Stromal cell of bone marrow (primary cell): ENCODE data around the gene LSG1.

Source experiments
- DNase-seq: peaks from one replicate; pipeline ENCODE4 v3.0.0-alpha.2; 2012; ENCODE audit warnings: low read depth

The LSG1 gene

DNA sequence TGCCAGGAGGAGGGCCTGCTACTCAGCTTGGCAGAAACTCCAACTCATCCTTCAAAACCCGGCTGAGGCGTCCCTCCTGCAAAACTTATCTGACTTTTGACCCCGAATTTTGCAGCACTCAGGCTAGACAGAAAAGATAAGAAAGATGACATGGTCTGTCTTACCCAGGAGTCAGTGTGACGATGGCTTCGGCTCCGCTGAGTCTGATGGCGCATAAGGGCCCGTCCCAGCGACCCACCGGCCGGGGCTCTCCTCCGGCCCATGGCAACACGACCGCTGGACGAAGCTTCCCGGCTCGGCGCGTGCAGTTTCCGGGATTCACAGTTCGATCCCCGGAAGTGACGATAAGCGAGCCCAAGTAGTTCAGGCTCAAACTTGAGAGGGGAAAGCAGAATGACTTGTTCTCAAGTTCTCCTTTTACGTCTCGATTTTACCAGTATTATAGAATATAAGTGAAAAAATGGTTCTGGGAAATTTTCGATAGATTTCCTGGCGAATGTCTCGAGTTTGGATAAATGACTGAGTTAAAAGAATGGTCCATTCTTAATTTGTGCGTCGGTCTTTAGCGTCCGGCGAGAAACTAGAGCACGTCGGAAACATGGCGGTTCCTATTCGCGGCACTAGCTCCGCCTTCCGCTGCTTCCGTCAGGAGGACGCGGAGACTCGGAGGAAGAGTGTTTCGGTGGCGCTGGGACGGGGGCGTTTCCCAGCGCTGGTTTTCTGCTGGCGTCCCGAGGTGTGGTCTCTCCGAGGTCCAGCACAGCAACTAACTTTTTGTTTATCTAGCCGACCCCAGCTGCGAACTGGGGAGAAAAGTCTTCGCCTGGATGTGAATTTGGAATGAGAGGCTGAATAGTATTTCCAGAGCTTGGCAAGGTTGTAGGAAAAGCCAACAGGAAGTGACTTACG, at the start of gene LSG1:
Gene LSG1 (minus strand): TSS at position 292 of the 909 bp plus-strand sequence. CDS start 29 bp downstream, at position 263.
- peak; percentile 91 for DNase-seq

- DNase-seq, result no peak
Observed at GRCh38 chr3:194720048-194720447, 48.1 kb upstream of the LSG1 start.

DNA sequence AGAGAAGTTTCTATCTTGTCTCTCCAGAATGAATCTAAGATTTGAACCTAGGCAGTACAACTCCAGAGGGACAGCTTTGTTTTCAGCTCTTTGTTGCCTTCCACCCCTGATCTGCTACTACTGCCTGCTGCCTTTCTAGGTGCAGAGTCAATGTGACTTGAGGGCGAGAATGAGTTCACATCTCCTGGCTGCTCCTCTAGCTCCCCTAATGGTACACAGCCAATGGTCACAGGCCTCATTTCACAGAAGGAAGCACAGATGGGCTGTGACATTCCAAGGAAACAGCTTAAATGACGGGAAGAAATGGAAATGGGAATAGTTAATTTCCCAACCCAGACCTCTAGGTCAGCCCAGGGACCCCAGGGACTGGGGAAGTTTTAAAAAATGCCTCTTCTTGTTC, 46.1 kb upstream of the LSG1 start:
- no peak for DNase-seq

GRCh38 chr3:194715022-194715800, 43.2 kb upstream of the LSG1 start:
- DNase-seq, result no peak

GRCh38 chr3:194714564-194714963, 42.6 kb upstream of the LSG1 start:
- no peak for DNase-seq

DNA sequence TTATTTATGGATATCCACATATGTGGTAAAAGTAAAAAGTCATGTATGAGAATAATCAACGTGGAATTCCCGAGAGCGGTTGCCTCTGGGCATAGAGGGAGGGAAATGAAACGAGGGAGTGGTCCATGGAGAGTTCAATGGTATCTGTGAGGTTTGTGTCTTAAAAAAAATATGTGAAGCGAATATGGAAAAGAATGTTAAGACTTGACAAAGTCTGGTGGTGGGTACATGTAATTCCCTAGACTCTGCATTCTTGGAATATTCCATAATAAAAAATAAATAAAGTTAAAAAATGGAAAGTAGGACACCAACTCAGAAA, 42.1 kb upstream of the LSG1 start:
- no peak for DNase-seq

DNA sequence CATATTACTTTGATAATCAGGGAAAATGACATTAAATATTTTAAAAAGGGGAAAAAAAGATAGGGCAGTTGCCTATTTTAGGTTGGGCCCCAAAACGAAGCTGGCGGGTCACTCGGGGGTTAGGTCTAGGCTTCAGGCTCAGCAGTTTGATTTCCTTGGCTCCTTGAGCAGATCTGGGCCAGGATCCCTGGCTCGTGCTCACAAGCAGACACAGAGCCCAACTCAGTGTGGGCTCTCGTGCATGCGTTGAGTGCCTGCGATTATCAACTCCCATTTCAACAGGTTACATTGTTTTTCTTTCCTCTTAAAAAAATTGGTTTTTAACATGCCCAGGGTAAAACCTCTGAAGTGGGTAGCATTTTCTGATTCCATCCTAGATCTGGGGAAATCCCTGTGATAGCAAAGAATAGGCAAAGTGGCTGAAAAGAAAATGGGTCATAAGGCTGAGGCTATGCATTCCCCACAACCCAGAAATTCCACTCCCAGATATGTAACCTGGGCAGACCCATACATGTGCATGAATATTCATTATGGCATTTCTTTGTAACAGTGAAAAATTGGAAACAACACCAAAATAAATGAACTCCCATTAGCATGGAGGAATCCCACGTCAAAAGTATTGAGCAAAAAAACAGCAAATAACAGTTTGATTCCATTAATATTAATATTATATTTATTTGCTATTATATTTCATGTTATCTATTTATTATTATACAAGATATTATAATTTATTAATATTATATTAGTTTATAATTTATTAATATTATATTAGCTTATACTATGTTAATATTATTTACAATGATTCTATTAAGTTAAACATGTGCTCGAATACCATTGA, 41.5 kb upstream of the LSG1 start:
- DNase-seq, result no peak

DNA sequence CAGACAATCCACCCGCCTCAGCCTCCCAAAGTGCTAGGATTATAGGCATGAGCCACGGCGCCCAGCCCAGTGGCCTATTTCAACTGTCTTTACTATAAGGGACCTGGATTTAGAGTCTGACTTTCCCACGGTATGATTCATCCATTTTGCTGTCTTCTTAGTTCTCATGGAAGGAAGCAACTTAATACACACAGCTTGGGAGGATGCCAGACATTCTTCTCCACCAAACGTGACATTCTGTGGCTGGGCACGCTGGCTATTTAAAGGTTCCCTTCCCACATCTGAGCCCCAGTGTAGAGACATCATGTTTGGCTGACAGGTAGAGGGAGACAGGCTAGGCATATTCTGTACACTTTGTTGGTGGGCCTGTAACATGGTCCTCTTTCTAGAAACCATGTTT, 39.9 kb upstream of the LSG1 start:
- peak; percentile 57 for DNase-seq

GRCh38 chr3:194711286-194711685, 39.3 kb upstream of the LSG1 start:
- no peak for DNase-seq

DNA sequence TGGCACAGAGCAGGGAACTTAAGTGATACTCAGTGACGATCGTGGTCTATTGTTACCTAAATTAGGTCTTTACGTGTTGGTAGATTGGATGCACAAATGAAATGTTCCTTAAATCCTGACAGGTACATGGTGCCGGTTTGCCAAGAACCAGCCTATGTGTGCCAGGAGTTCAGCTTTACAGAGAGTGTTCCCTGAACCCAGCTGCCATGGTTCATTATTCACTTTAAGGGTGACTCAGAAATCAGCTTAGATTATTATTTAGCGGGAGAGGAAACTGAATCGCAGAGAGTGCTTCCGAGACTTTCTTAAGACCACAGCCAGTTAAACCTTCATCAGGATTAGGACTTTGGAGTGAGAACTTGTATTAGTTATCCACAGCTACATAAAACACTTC, 35.2 kb upstream of the LSG1 start:
- no peak for DNase-seq

DNA sequence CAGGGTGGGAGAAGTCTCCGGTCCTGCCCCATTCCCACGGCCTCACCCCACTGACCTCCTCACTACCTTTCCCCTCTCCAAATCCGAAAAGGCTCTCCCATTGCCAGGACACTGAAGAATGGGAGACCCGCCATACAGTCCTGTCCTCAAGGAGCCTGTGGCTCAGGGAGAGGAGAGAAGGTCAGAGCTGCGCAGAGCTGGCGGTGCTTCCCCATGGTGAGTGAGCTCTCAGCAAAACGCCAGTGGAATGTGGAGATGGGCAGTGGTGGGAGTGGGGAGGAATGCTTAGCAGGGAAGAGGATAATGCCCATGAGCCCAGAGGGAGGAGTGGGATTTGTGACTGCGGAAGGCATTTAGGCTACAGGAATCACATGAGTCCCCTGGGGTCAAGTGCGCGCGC, 33.8 kb upstream of the LSG1 start:
- DNase-seq, result no peak

- no peak for DNase-seq
Observed at GRCh38 chr3:194705227-194705626, 33.2 kb upstream of the LSG1 start.

DNA sequence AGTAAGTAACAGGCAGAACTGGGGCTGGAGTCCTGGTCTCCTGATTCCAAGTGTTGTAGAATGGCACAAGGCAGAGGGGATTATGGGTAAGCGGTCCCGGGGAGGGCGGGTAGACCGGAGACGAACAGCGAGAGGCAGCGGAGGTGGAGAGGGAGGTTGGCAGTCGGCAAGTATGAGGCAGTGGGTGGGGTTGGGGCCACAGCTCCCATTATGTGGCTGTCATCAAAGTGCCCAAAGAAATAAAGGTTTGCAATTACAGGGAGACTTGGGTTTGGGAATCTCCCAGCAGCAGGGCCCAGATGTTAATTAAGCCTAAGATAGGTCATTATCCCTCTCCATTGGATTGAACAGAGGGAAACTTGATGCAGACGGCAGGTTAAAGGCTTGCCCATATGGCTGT, 30.6 kb upstream of the LSG1 start:
- no peak for DNase-seq

- DNase-seq, result no peak
Observed at GRCh38 chr3:194696702-194697101, 24.7 kb upstream of the LSG1 start.

DNA sequence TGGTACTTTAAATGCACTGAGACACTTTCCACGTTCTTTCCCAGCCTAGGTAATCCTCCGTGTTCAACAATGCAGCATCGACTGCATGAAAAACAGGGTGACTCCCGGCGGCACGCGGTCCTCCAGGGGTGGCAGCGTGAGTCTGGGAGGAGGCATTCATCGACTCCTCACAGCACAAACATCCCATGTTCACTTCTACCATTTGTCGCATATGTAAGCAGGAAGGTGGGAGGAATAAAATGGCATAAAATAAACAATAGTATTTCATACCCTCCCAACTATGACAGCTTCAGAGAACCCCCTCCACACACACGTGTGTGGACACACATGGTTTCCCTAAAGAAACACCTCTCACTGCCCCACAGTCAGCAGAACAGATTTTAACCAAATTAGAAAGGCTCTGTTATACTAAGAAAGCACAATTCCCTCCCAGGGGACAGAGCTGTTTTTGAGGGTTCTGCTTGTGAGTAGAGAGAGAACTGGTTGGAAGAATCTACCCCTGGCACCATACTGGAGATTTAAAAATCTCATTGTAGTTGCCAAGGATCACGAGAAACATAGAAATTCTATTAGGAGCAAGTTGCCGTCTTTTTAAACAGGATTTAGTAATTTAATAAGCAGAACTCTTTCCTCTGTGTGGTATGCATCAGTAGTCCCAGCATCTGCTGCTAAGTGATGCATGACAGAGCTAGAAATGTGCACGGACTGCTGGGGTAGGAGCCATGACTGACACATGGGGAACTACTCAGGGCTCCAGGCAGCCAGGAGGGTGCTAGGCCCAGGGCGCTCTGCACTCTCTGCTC, 19.7 kb upstream of the LSG1 start:
- no peak for DNase-seq

DNA sequence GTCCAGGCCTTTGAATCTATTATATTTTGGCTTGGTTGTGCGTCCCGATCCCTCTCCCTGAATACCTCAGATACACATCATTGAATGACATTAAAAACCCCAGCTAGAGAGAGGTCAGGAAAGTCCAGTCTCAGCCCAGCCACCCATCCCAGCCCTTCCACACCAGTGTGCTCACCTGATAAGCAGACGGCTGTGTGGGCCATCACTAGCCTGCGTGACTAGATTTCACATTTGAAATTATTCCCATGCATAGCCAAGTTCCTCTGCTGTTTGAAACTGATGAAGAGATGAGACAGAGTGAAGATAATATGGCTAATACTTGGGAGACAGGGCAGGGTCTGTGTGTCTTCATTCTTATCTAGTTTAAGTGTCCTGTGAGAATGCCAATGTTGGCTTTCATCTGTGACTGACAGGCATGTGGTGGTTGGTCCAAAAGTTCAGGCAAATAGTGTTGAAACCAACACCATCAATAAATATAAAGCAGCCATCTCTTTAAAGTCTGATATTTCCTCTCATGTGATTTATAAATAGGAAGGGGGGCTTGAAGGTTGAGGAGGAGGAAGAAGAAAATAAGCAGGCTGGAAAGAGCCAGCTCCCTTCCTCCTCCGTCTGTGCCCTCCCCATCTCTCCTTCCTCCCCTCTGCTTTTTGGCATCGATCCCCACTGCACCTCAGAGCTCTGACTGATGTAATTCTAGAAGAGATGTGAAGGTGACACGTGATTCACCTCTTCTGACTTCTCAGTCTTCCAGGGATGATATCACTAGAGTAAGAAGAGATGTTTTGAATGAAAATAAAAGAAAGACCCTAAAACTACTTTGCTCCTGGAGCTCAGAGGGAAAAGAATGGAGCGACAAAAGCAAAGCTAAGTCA, 18.7 kb upstream of the LSG1 start:
- no peak for DNase-seq

DNA sequence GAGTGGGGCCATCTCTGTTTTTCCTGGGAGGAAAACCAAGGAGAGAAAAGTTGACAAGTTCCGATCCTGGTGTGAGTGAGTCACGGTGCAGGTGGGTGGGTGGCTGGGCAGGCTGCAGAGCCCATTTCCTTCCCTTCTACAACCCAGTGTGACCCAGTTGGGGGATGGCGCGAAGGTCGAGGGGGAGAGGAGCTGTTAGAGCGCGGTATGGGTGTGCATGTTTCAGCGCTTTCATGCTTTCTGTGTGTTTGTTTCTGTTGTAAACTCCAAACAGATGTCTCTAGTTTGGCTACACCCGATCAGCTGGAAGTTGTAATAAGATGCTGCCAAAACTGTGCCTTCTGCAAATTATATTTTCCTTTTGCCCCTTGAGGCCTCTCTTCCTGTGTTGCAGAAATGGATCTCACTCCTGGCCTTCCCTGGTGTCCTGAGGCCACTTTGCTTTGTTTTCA, 17.5 kb upstream of the LSG1 start:
- no peak for DNase-seq

GRCh38 chr3:194688946-194689345, 17.0 kb upstream of the LSG1 start:
- DNase-seq, result no peak

DNA sequence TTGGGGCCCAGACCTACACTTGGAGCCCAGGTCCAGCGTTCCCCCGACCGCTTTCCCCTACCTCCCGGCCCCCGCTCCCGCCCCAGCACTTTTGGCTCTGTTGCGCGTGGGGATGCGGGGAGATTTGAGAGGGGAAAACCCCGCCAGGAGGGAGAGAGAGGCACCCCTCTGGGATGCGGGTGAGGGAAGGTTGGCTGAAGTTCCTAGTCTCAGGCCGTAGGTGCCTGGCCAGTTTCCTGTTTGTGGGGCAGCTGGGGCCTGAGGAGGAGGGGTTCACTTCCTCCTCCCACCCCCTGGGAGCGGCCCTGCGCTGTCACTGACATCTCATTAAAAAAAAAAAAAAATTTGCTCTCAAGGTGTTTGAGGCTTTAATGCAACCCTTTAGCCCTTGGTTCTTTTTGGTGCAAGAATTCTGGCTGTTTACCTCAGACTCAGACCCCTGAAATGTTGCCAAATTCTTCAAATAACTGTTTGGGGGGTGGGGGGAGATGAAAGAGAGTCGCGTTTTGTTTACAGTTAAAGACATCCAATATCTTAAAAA, 16.3 kb upstream of the LSG1 start:
- DNase-seq, result no peak

GRCh38 chr3:194687638-194688199, 15.7 kb upstream of the LSG1 start:
- DNase-seq, result no peak
